GM03348 (cell line): ENCODE results near the gene AMBN.
"Not testable (repeated sequence)": the region's sequence is repeated elsewhere in the genome, so short reads cannot be mapped to it uniquely, and the experiment has no call there.

Experiments used
- DNase-seq: peaks from one replicate; pipeline ENCODE4 v3.0.0; 2012; ENCODE audit warnings: low spot score

The AMBN gene

GRCh38 chr4:70608324-70608723 lies 16.3 kb downstream of the AMBN start:
- no peak for DNase-seq

GRCh38 chr4:70613306-70614183 lies 21.5 kb downstream of the AMBN start:
- no peak for DNase-seq

GRCh38 chr4:70614184-70614555 lies 22.1 kb downstream of the AMBN start:
- no peak for DNase-seq

GRCh38 chr4:70619288-70619687 lies 27.2 kb downstream of the AMBN start:
- no peak for DNase-seq

GRCh38 chr4:70619778-70620177 lies 27.7 kb downstream of the AMBN start:
- no peak for DNase-seq

GRCh38 chr4:70623323-70623722 lies 31.3 kb downstream of the AMBN start:
- DNase-seq = no peak

- no peak for DNase-seq
Measured at GRCh38 chr4:70624226-70624793, 32.3 kb downstream of the AMBN start.

DNA sequence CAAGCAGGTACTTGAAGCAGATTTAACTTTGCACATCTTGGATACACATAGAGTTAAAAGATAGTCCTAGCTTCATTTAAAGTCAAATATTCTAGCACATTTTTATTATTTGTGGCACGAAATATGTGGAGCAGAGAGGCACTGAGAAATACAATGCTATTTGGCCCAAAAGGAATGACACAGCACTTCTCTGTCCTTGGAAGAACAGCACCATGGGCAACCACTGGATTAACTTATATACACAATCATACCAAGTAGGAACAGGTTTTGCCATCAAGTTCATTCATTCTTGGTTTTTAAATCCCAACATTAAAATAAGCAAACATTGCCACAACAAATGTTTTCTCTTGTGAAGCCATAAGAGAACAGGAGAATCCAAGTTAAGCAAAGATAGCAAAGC lies 35.6 kb downstream of the AMBN start:
- no peak for DNase-seq

DNA sequence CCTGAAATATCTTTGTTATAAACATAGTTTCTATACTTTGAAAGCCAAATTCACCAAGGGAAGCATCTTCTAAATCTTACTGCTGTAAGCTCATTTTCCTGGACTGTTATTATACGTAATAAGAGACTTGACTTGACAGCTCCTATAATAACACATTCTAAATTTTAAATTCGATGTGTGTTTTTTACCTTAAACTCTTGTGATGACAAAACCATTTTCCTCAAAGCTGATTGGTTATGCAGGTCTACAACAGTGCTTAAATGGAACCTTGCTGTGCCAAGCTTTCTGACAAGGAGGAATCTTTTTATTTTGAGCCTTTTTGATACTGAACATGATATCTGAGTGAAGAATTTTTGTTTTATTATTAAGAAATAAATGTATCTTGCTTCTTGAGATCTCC lies 36.4 kb downstream of the AMBN start, which contains the start of gene ENAM:
TSS of gene ENAM (plus strand) at position 301 of the 400 bp plus-strand sequence. CDS start 757 bp downstream, outside the sequence.
- DNase-seq = no peak

GRCh38 chr4:70629469-70630090 lies 37.5 kb downstream of the AMBN start:
- no peak for DNase-seq

DNA sequence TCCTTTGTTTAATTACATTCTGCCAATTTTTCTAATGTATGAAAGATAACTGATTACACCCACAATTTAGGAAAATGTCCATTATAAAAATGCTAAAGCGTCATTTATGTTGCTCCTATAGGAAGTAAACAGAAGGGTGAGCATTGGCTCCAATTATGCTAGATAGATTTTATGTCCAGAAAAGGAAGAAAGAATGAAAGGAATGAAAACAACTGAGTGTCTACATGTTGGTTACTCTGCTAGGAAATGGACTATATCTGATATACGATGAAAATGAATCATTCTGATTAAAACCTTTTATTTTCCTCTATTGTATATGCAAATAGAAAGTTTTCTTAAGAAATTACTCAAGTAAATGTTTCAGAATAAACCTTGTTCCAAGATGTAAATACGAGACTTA lies 38.1 kb downstream of the AMBN start:
- DNase-seq = no peak

GRCh38 chr4:70632028-70632427 lies 40.0 kb downstream of the AMBN start:
- no peak for DNase-seq

DNA sequence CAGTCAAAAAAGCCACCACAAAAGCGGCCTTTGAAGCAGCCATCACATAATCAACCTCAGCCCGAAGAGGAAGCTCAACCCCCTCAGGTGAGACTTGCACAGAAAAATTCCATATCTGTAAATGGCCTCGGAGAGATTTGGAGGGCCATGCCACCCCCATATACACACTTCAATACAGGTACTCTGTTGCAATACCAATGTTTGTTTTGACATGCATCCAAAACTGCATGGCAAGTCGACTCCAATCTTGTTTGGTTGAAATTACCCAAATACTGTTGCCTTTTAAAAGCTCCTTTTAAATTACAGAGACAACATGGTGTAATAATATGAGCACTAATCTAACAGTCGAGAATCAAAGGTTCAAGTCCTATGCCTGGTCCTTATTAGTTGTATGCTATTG lies 42.4 kb downstream of the AMBN start:
- no peak for DNase-seq

DNA sequence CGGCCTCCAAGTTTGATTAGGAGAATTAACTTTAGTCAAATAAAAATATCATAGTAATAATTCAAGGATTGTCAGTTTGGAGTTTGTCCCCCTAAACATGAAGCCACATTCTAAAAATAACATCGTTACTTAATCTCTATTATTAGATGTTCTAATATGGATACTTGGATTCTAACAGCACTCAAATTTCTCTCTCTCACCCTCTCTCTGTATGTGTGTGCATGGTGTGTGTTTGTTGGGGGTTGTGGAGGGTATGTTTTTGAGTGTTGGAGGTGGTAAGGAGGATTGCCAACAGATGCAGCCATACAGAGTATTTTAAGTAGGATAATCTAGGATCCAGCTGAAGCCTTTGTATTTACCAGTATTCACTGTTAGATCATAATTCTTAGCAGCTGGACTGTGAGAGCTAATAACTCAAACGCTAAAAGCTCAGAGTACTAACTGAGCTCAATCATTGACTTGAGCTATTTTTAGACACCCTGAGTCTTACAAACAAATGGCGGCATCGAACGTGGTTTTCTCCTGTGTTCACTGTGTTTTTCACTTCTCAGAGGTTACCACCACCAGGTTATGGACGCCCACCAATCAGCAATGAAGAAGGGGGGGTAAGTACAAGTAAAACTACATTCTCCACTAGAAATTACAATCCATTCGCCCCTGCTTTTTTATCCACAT lies 45.3 kb downstream of the AMBN start:
- DNase-seq = peak; percentile 8

DNA sequence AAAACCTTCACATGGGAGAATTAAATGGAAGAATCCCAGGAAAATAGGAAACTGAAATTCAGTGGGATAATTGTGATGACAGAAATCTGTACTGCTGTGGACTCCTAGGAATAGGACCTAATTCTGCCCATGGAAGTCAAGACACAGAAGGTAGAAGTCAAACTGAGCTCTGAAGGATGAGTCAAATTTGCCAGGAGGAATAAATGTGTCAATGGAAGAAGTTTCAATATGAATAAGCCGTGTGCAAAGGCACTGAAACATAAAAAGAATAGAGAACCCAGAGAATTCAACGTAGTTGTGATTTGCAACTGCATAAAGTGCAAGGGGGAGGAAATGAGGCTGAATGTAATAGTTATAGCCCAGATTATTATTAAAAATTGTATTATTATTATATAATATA lies 48.1 kb downstream of the AMBN start:
- DNase-seq = no peak

GRCh38 chr4:70650741-70651140 lies 58.7 kb downstream of the AMBN start:
- not testable (repeated sequence) for DNase-seq

GRCh38 chr4:70651864-70652506 lies 59.9 kb downstream of the AMBN start:
- peak; percentile 57 for DNase-seq

DNA sequence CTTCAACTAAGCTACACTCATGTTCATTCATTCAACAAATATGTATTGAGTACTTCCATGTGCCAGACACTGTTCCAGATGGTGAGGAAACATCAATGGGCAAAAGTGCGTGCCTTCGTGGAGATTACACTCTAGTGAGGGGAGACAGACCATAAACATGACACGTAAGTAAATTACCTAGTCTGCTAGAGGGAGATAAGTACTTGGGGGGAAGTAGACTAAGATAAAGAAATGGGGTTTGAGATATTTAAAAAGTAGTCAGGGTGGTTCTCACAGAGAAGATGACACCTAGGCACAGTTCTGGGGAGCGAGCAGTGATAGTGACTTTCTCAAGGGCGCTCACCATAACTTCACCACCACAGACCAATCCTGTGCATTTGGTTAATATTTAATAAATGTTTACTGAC lies 62.6 kb downstream of the AMBN start:
- DNase-seq = peak; percentile 10
